ENCODE data around the gene ZAP70.
"Not testable (repeated sequence)": the region's sequence is repeated elsewhere in the genome, so short reads cannot be mapped to it uniquely, and the experiment has no call there.

ZAP70 gene

DNA sequence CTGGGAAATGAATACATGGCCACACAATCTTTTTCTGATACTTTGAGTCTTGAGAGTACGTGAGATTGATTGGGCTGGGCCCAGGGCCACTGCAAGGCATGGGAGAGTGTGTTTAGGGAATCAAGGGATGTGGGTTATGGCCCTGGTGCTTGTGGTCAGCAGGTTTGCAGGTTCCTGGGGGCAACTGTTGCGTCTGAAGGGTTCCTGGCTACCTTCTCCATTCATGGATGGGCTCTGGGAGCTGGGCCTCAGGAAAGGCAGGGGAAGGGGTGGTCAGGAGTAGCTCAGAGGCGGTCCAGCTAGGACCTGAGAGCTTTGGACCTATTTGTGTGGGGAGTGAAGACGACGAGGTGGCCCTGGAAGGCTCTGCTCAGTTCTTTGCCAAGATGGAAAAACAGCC lies 8.4 kb upstream of the ZAP70 start:
- no peak for DNase-seq (ENCODE audit: low read depth)
- TF ChIP-seq, protein P1, sequence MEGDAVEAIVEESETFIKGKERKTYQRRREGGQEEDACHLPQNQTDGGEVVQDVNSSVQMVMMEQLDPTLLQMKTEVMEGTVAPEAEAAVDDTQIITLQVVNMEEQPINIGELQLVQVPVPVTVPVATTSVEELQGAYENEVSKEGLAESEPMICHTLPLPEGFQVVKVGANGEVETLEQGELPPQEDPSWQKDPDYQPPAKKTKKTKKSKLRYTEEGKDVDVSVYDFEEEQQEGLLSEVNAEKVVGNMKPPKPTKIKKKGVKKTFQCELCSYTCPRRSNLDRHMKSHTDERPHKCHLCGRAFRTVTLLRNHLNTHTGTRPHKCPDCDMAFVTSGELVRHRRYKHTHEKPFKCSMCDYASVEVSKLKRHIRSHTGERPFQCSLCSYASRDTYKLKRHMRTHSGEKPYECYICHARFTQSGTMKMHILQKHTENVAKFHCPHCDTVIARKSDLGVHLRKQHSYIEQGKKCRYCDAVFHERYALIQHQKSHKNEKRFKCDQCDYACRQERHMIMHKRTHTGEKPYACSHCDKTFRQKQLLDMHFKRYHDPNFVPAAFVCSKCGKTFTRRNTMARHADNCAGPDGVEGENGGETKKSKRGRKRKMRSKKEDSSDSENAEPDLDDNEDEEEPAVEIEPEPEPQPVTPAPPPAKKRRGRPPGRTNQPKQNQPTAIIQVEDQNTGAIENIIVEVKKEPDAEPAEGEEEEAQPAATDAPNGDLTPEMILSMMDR (conservative IDR thresholded peaks at IDR 0.05; ENCODE audit: low read depth, low read length): no peak
- no peak overlapping the region for H3K4me3 ChIP-seq (ENCODE audit: low read depth, low read length)

GRCh38 chr2:97706112-97706511 lies 7.3 kb upstream of the ZAP70 start:
- TF ChIP-seq, protein P1 (conservative IDR thresholded peaks at IDR 0.05; ENCODE audit: low read depth, low read length): no peak
- no peak for DNase-seq (ENCODE audit: low read depth)
- H3K4me3 ChIP-seq (ENCODE audit: low read depth, low read length): no peak overlapping the region

DNA sequence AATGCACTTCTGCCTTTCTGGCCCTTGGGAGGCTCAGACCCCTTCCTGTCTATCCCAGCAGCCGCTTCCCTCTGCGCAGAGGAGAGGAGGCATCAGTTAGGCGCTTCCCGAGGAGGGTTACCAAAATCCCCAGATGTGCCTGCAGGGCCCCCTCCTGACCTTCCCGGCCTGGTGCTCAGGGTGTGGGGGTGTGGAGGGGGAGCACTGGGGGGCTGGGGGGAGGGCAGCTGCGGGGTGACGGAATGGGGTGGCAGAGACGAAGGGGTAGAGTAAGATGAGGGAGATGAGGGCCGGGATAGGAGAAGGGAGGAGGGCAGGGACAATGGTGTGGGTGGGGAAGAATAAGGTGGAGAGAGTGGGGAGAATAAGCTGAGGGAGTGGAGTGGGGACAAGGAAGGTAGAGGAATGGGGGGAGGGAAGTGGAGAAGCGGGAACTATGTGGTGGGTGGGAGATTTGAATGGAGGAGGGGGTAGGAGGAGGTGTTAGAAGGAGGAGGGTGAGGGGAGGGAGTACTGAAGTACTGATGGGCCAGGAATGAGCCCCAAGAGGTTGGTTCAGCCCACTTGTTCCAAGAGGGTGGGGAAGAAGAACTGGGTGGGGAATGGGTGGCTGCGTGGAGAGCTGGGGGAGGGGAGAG lies 6.5 kb upstream of the ZAP70 start:
- TF ChIP-seq, protein P1 (conservative IDR thresholded peaks at IDR 0.05; ENCODE audit: low read depth, low read length): no peak
- H3K4me3 ChIP-seq (ENCODE audit: low read depth, low read length): no peak overlapping the region
- no peak for DNase-seq (ENCODE audit: low read depth)

DNA sequence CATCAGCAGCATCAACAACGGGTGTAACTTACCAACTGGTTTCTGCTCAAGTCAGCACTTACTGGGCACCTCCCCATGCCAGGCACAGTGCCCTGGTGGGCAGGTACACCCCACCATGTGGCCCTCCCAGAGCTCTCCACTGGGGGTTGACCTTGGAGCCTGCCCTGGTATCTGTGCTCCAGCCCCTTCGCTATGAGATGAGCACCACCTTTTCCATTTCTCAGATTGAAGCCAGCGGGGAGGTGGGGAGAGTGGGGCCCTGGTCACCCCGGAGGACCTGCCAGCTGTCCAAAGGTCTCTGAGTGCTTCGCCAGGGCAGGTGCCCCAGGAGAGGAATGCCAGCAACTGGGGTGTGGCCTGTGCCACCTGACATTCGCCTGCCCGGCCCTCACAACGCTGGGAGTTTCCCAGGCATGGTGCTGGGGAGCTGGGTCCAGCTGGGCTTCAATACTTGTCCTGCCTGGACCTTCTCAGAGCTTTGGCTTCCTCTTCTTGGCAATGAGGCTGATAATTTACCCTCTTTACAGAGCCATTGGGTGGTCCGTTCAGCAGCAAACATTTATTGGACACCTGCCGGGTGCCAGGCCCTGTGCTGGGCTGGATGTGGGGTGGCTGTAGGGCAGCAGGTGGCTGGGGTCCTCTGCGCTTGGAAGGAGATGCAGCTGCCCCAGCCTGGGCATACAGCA lies 5.9 kb upstream of the ZAP70 start:
- no peak for DNase-seq (ENCODE audit: low read depth)
- H3K4me3 ChIP-seq (ENCODE audit: low read depth, low read length): no peak overlapping the region
- TF ChIP-seq, protein P1 (conservative IDR thresholded peaks at IDR 0.05; ENCODE audit: low read depth, low read length): no peak

GRCh38 chr2:97708048-97708380 lies 5.4 kb upstream of the ZAP70 start:
- no peak for DNase-seq (ENCODE audit: low read depth)
- H3K4me3 ChIP-seq (ENCODE audit: low read depth, low read length): no peak overlapping the region
- TF ChIP-seq, protein P1 (conservative IDR thresholded peaks at IDR 0.05; ENCODE audit: low read depth, low read length): no peak

DNA sequence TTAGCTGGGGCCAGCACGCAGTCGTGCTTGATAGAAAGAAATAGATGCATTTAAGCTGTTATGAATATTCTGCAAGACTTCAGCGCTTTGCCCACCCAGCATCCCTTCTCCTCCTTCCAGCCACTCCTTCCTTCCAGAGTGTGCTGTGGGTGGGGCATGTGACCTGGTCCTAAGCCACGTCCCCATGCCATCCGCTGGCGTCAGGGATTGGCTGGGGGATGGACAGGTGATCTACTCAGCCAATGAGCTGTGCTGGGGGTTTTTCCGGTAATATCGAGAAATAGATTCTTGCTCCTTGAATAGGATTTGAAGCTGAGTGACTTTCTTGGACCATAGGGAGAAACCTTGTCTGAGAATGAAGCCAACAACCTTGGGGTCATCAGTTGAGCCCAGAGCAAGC lies 4.8 kb upstream of the ZAP70 start:
- DNase-seq (ENCODE audit: low read depth): no peak
- TF ChIP-seq, protein P1 (conservative IDR thresholded peaks at IDR 0.05; ENCODE audit: low read depth, low read length): no peak
- H3K4me3 ChIP-seq (ENCODE audit: low read depth, low read length): no peak overlapping the region

DNA sequence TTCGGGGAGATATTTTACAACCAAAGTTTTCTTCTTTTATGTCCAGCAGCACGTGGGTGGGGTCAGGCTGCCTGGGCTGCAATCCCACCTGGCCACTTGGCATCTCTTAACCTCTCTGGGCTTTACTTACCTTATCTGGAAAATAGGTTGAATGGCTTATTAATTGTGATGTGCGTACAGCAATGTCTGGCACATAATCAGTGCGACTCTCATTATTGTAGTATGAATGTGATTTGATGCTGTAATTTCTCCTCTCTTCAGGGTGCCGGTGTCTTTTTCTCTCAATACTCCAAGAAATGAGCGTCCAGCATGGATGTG lies 2.0 kb upstream of the ZAP70 start:
- TF ChIP-seq, protein P1 (conservative IDR thresholded peaks at IDR 0.05; ENCODE audit: low read depth, low read length): no peak

DNA sequence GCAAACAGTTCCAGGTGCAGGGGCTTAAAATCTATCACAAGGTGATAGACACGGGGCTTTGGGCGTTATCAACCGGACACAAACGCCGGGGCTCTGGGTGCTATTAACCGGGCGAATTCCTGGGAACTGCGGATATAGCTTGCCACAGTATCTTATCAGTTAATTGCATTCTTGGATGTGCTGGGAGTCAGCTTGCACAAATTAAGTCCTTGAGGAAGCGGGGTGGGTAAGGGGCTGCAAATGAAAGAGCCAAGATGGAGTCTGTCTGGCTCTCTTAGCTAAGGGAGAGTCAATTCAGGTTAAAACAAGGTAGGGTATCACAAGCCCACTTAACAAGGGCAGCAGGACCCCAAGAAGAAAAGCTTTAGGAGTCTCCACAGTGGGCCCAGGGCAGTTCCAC lies 1.2 kb upstream of the ZAP70 start:
- H3K4me3 ChIP-seq (ENCODE audit: low read depth, low read length); DNase-seq (ENCODE audit: low read depth): not testable (repeated sequence)

More for the DNA sequence above, 2.0 kb upstream of the ZAP70 start:
- DNase-seq (ENCODE audit: low read depth): no peak
- no peak overlapping the region for H3K4me3 ChIP-seq (ENCODE audit: low read depth, low read length)

Measured in choroid plexus epithelial cell (primary cell).